Skeletal muscle tissue (tissue), 4 donors: ENCODE measurements around the gene MYADM. TPM values are rescaled to one million over a fixed set of nuclear protein-coding genes. Genes with fewer than 3 reads are reported as not detected.
A peak's percentile ranks its signal among the peaks of the same experiment; 100 is the strongest.
"Not testable (repeated sequence)": the region's sequence is repeated elsewhere in the genome, so short reads cannot be mapped to it uniquely, and the experiment has no call there.

Experiments used
- H3K27ac ChIP-seq: one replicate; pipeline ENCODE4 v1.7.0; 2013; ENCODE audit warnings: mild to moderate bottlenecking, low read depth, low read length, inconsistent platforms
- H3K27me3 ChIP-seq, 3 donors: one replicate each; pipeline ENCODE4 v1.7.0; 2013; ENCODE audit warnings: low read length in 3 of 3; ENCODE audit not compliant: control insufficient read depth in 3 of 3, insufficient read depth in 3 of 3
- H3K36me3 ChIP-seq, 3 donors: one replicate each; pipeline ENCODE4 v1.7.0; 2013; ENCODE audit warnings: low read length in 3 of 3; ENCODE audit not compliant: control insufficient read depth in 3 of 3, insufficient read depth in 3 of 3
- H3K4me1 ChIP-seq, 3 donors: one replicate each; pipeline ENCODE4 v1.7.0; 2013; ENCODE audit warnings: low read length in 3 of 3, mild to moderate bottlenecking in 3 of 3; ENCODE audit not compliant: control insufficient read depth in 3 of 3, insufficient read depth in 3 of 3
- H3K4me3 ChIP-seq, 3 donors: one replicate each; pipeline ENCODE4 v1.7.0; 2013; ENCODE audit warnings: low read length in 3 of 3
- H3K9ac ChIP-seq, 3 donors: one replicate each; pipeline ENCODE4 v1.7.0; 2013; ENCODE audit warnings: low read length in 3 of 3, mild to moderate bottlenecking in 3 of 3, moderate library complexity in 2 of 3, low read depth in 1 of 3
- H3K9me3 ChIP-seq, 3 donors: one replicate each; pipeline ENCODE4 v1.7.0; 2013; ENCODE audit warnings: low read length in 3 of 3; ENCODE audit not compliant: control insufficient read depth in 3 of 3
- total RNA-seq: library from RNA; depleted of rRNA; stranded (reverse); fragments of >200 nt; gene quantifications from one replicate; pipeline ENCODE4 v1.2.3, GENCODE V29; 2014
- donor health status: Osteomylitis.

MYADM gene
- total RNA-seq, 1 donor from 2014 or later = 20.9 TPM

DNA sequence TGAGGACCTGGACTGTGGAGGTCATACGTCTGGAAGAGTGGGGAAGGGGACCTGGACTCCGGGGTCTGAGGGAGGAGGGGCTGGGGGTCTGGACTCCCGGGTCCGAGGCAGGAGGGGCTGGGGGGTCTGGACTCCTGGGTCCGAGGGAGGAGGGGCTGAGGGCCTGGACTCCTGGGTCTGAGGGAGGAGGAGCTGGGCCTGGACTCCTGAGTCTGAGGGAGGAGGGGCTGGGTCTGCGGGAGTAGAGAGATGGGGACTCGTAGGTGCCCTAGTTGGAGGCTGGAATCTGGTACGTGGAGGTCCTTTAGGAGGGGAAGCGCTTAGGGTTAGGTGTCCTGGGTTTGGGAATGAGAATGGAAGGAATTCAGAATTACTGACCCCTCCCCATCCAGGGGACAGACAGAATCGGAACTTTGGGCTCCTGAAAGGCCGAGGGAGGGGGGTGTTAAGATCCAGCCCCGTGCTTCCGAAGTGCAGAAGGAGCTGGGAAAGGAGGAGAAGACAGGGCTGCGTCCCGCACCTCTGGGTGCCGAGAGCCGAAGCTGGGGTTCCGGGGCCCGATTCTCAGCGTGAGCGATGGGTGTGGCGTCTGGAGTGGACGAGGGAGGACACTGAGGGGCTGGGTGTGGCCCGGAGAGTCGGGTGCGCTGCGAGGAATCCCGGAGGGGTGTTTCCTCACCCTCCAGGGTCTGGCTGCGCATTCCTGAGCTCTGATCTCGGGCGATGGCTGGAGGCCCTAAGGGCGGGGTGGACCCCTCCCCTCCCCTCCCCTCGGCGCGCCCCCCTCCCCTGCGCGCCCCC, 608 bp downstream of the MYADM start:
- Histone ChIP-seq H3K9me3 (no peaks in the 10 kb centered on the region), H3K27me3 (peaks cover 0 to 22% (median 4%) of the 10 kb centered on the region in 3 donors), H3K9ac (peak overlapping the region; percentile 76 to 91 (median 82)), H3K27ac (peak overlapping the region; percentile 87), H3K4me3 (peak overlapping the region; percentile 74 to 88 (median 78)), H3K36me3 (peaks cover 0 to 8% (median 0%) of the 10 kb centered on the region in 3 donors), H3K4me1 (peaks cover 7 to 15% (median 13%) of the 10 kb centered on the region in 3 donors)

DNA sequence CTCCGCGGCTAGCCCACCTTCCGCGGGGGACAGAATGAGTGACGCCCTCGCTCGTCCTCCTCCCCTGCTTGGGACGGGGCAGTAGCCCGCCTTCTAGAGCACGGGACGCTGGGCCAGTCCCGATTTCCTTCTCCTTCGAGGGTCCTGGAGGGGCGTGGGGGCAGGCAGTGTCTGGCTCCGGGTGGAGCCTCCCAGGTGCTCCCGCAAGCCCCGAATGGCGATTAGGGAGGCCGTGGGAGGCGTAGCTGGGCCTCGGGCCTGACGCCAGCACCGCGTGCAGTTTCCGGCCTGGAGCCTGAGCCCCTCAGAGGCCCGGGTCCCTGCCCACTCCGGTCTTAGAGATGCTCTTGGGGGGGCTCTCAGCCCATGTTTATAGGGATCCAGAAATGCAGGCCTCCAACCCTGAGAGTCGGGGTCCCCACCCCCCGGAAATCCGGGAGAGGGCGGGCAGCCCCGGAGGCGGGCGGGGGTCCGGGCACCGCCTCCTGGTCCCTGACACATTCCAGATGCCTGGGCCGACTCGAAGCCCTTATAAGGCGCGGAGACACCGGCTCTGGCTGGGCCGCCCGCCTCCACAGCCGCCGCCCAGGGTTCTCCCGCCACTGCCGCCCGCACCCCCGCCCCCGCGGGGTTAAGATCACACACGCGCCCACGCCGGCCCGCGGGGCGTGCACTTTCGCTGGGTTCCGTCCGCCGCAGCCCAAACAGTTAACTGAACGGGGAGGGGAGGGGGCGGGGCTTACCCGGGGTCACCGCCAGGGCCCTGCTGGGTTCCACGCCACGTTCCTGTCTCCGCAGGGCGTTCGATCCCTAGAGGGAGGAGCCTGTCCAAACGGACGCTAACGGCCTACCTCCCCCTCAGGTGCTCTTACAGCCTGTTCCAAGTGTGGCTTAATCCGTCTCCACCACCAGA, 1.5 kb downstream of the MYADM start:
- Histone ChIP-seq H3K27me3 (peaks cover 0 to 22% (median 4%) of the 10 kb centered on the region in 3 donors), H3K4me1 (peaks cover 11 to 16% (median 15%) of the 10 kb centered on the region in 3 donors), H3K27ac (peak overlapping the region; percentile 87), H3K9me3 (no peaks in the 10 kb centered on the region), H3K36me3 (peaks cover 7 to 10% (median 8%) of the 10 kb centered on the region in 3 donors), H3K4me3 (peak overlapping the region; percentile 74 to 88 (median 78)), H3K9ac (peak overlapping the region; percentile 75 to 79 (median 75))

DNA sequence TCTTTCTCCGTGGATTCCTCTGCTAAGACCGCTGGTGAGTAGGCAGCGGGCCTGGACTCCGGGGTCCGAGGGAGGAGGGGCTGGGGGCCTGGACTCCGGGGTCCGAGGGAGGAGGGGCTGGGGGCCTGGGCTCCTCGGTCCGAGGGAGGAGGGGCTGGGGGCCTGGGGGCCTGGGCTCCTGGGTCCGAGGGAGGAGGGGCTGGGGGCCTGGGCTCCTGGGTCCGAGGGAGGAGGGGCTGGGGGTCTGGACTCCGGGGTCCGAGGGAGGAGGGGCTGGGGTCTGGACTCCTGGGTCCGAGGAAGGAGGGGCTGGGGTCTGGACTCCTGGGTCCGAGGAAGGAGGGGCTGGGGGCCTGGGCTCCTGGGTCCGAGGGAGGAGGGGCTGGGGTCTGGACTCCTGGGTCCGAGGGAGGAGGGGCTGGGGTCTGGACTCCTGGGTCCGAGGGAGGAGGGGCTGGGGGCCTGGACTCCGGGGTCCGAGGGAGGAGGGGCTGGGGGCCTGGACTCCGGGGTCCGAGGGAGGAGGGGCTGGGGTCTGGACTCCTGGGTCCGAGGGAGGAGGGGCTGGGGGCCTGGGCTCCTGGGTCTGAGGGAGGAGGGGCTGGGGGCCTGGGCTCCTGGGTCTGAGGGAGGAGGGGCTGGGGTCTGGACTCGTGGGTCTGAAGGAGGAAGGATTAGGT, 2.3 kb downstream of the MYADM start:
- Histone ChIP-seq H3K4me1 (peaks cover 14 to 19% (median 18%) of the 10 kb centered on the region in 3 donors), H3K27me3 (peaks cover 0 to 22% (median 4%) of the 10 kb centered on the region in 3 donors), H3K4me3 (peak overlapping the region; percentile 64 to 78 (median 74)), H3K9ac (peak overlapping the region in 2 of 3 donors; percentile 75 to 79), H3K27ac (peak overlapping the region; percentile 87), H3K36me3 (peaks cover 10 to 17% (median 10%) of the 10 kb centered on the region in 3 donors)
- H3K9me3 ChIP-seq = not testable (repeated sequence)

DNA sequence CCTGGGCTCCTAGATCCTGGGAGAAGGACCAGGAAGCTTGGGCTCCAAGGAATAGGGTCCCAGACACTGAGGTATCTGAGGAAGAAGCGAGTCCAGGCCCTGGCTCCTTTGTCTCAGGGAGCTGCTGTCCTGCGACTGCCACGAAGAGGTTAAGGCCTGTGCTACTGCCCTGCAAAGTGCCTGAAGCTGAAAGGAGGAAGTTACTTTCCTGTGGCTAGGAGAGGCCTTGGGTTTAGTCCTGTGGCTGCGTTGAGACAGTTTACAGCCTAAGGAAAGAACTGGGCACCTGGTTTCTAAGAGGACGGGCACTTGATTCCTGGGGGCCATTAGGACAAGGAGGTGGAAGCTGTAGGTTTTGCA, 2.8 kb downstream of the MYADM start:
- Histone ChIP-seq H3K27ac (no peak overlapping the region), H3K27me3 (peaks cover 0 to 21% (median 4%) of the 10 kb centered on the region in 3 donors), H3K4me1 (peaks cover 14 to 19% (median 18%) of the 10 kb centered on the region in 3 donors), H3K9me3 (no peaks in the 10 kb centered on the region), H3K9ac (no peak overlapping the region), H3K36me3 (peaks cover 10 to 17% (median 10%) of the 10 kb centered on the region in 3 donors), H3K4me3 (peak overlapping the region in 2 of 3 donors; percentile 41 to 59)

DNA sequence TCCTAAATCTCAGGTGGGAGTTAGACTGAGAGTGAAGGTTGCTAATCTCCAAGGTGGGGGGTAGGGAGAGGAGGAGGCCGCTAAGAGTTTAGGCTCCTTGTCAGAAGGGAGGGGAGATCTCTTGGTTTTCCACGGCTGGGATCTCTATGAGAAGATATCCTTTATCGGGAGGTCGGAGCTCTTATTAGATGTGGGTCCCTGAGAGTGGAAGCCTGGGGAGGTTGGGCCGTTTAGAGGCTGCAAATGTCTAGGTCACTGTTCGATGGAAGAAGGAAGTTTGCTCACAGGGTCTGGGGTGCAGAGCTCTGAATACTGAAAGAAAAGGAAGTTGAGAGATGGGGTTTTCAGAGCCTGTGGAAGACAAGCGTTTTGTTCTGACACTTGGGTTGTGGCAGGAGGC, 3.8 kb downstream of the MYADM start:
- peak overlapping the region in 1 of 3 donors; percentile 23 for H3K4me3 ChIP-seq
- peaks cover 0 to 17% (median 4%) of the 10 kb centered on the region in 3 donors for H3K27me3 ChIP-seq
- peaks cover 10 to 17% (median 10%) of the 10 kb centered on the region in 3 donors for H3K36me3 ChIP-seq
- peaks cover 13 to 19% (median 14%) of the 10 kb centered on the region in 3 donors for H3K4me1 ChIP-seq
- H3K27ac ChIP-seq = no peak overlapping the region
- H3K9ac ChIP-seq = no peak overlapping the region
- H3K9me3 ChIP-seq = no peaks in the 10 kb centered on the region

DNA sequence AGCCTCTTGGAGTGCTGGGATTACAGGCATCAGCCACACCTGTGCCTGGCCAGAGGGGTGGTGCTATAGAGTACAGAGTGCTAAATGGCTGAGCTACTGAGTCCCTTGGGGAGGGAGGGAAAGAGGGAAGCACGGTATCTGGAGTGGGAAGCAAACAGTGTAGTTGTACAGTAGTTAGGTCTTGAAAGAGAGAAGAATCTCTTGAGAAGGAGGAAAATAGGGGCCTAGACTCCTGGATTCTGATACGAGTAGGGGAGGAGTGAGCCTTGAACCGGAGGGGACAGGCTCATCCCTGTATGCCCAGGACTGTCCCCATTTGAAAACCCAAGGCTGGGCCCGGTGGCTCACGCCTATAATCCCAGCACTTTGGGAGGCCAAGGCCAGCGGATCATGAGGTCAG, 5.1 kb downstream of the MYADM start:
- Histone ChIP-seq H3K27ac (no peak overlapping the region), H3K27me3 (peaks cover 0 to 17% (median 0%) of the 10 kb centered on the region in 3 donors), H3K36me3 (peaks cover 10 to 17% (median 10%) of the 10 kb centered on the region in 3 donors), H3K9me3 (no peaks in the 10 kb centered on the region), H3K9ac (no peak overlapping the region), H3K4me1 (peaks cover 14 to 15% (median 15%) of the 10 kb centered on the region in 3 donors), H3K4me3 (no peak overlapping the region)

DNA sequence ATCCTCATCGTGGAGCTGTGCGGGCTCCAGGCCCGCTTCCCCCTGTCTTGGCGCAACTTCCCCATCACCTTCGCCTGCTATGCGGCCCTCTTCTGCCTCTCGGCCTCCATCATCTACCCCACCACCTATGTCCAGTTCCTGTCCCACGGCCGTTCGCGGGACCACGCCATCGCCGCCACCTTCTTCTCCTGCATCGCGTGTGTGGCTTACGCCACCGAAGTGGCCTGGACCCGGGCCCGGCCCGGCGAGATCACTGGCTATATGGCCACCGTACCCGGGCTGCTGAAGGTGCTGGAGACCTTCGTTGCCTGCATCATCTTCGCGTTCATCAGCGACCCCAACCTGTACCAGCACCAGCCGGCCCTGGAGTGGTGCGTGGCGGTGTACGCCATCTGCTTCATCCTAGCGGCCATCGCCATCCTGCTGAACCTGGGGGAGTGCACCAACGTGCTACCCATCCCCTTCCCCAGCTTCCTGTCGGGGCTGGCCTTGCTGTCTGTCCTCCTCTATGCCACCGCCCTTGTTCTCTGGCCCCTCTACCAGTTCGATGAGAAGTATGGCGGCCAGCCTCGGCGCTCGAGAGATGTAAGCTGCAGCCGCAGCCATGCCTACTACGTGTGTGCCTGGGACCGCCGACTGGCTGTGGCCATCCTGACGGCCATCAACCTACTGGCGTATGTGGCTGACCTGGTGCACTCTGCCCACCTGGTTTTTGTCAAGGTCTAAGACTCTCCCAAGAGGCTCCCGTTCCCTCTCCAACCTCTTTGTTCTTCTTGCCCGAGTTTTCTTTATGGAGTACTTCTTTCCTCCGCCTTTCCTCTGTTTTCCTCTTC, 6.3 kb downstream of the MYADM start:
- Histone ChIP-seq H3K4me3 (no peak overlapping the region), H3K4me1 (peaks cover 15 to 19% (median 18%) of the 10 kb centered on the region in 3 donors), H3K27me3 (peaks cover 0 to 9% (median 4%) of the 10 kb centered on the region in 3 donors), H3K9ac (no peak overlapping the region), H3K36me3 (peaks cover 10 to 17% (median 10%) of the 10 kb centered on the region in 3 donors), H3K9me3 (no peaks in the 10 kb centered on the region), H3K27ac (no peak overlapping the region)

DNA sequence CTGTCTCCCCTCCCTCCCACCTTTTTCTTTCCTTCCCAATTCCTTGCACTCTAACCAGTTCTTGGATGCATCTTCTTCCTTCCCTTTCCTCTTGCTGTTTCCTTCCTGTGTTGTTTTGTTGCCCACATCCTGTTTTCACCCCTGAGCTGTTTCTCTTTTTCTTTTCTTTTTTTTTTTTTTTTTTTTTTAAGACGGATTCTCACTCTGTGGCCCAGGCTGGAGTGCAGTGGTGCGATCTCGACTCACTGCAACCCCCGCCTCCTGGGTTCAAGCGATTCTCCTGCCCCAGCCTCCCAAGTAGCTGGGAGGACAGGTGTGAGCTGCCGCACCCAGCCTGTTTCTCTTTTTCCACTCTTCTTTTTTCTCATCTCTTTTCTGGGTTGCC, 6.9 kb downstream of the MYADM start:
- Histone ChIP-seq H3K27ac (no peak overlapping the region), H3K36me3 (peaks cover 10 to 17% (median 10%) of the 10 kb centered on the region in 3 donors), H3K4me1 (peaks cover 15 to 23% (median 22%) of the 10 kb centered on the region in 3 donors), H3K27me3 (peaks cover 0 to 9% (median 6%) of the 10 kb centered on the region in 3 donors), H3K9me3 (no peaks in the 10 kb centered on the region), H3K4me3 (no peak overlapping the region), H3K9ac (no peak overlapping the region)
